GM06990 (cell line): Measurements from ENCODE around the gene EIF4A3.

Source experiments
- DNase-seq: peaks from one replicate; pipeline ENCODE4 v3.0.0-alpha.2; 2011; ENCODE audit not compliant: insufficient read length; ENCODE audit errors: extremely low read depth
- H3K27me3 ChIP-seq: replicated peaks from 2 replicates; pipeline ENCODE4 v1.6.0; 2011; ENCODE audit warnings: low read length; ENCODE audit not compliant: control insufficient read depth, insufficient read depth
- H3K36me3 ChIP-seq: 2 replicates; pipeline ENCODE4 v1.5.1; 2011; ENCODE audit warnings: low read length; ENCODE audit not compliant: control insufficient read depth, insufficient read depth
- H3K4me3 ChIP-seq: replicated peaks from 2 replicates; pipeline ENCODE4 v1.5.1; 2011; ENCODE audit warnings: low read depth, mild to moderate bottlenecking, control low read depth, low read length
- TF ChIP-seq, protein P1 (sequence below): IDR thresholded peaks from 2 replicates; pipeline ENCODE4 v1.5.1; 2011; ENCODE audit warnings: low read length, control low read depth, mild to moderate bottlenecking, inconsistent platforms; ENCODE audit not compliant: insufficient read depth, poor library complexity, severe bottlenecking

The EIF4A3 gene

DNA sequence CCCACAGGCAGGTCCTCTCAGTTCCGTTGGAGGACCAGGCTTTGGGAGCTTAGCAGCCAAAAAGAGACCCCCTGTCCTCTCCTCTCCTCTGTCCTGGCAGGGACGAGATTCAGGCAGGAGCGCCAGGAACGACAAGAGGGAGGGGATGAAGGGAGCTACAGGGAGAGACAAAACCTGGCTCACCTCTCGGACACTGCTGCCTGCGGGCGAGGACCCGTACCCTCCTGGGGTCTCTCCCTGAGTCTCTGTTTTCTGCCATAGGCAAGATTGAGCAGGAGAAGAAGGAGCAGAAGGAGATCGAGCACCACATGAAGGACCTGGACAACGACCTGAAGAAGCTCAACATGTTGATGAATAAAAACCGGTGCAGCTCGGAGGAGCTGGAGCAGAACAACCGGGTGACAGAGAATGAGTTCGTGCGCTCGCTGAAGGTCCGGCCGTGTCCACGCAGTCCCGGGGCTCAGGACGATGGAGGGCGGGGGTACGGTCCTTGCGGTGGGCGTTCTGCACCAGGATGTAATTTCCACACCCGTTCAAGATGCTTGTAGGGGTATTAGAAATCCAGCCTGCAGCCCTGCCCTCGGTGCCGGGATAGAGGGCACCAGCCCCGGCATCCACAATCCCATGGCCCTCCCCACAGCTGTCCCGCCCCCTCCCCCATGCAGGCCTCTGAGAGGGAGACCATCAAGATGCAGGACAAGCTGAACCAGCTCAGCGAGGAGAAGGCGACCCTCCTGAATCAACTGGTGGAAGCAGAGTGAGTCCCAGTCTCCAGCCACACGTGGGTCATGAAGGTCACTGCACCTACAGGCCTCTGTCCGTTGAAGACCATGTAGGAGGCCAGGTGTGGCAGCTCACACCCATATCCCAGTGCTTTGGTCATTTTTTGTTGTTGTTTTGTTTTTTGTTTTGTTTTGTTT lies 59.3 kb downstream of the EIF4A3 start:
- TF ChIP-seq, protein P1, sequence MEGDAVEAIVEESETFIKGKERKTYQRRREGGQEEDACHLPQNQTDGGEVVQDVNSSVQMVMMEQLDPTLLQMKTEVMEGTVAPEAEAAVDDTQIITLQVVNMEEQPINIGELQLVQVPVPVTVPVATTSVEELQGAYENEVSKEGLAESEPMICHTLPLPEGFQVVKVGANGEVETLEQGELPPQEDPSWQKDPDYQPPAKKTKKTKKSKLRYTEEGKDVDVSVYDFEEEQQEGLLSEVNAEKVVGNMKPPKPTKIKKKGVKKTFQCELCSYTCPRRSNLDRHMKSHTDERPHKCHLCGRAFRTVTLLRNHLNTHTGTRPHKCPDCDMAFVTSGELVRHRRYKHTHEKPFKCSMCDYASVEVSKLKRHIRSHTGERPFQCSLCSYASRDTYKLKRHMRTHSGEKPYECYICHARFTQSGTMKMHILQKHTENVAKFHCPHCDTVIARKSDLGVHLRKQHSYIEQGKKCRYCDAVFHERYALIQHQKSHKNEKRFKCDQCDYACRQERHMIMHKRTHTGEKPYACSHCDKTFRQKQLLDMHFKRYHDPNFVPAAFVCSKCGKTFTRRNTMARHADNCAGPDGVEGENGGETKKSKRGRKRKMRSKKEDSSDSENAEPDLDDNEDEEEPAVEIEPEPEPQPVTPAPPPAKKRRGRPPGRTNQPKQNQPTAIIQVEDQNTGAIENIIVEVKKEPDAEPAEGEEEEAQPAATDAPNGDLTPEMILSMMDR: no peak
- no peak overlapping the region for H3K4me3 ChIP-seq
- no peaks in the 10 kb centered on the region for H3K36me3 ChIP-seq
- no peak for DNase-seq
- H3K27me3 ChIP-seq: no peaks in the 10 kb centered on the region; the same call in 1 of the 2 replicates

DNA sequence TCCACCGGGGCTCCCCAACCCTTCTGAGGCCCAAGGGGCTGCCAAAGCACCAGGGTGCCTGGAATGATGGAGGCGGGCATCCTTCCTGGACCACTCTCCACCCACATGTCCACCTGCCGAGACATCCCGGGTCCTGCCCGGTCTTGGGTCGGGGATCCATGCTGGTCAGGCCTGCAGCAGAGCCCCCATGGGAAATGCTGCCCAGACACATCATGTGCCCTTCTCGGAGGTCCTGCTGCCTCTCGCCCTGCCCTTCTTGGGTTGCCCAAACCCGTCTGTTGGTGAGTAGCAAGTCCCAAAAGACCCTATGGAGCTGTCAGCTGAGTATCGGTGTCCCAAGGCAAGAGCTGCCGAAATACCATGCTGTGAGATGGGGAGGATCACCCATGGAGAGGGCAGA lies 60.3 kb downstream of the EIF4A3 start:
- TF ChIP-seq, protein P1: no peak
- no peak overlapping the region for H3K4me3 ChIP-seq
- no peak for DNase-seq
- H3K36me3 ChIP-seq: no peaks in the 10 kb centered on the region
- no peaks in the 10 kb centered on the region; the same call in 1 of the 2 replicates for H3K27me3 ChIP-seq

DNA sequence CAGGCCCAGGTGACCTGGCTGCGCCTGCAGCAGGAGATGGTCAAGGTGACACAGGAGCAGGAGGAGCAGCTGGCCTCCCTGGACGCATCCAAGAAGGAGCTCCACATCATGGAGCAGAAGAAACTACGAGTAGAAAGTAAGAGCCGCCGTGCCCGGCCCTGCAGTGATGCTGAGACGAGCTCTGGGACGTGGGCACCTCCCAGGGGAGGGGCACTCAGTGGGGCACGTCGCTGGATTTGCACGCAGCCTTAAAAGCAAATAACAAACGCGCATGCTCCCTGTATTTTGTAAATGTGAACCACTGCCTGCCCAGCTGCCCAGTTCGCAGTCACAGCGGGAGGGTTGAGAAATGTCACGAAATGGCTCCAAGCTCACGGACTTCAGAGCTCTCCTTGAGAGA lies 60.8 kb downstream of the EIF4A3 start:
- Histone ChIP-seq H3K4me3 (no peak overlapping the region), H3K36me3 (no peaks in the 10 kb centered on the region), H3K27me3 (no peaks in the 10 kb centered on the region; the same call in 1 of the 2 replicates)
- TF ChIP-seq, protein P1: no peak
- DNase-seq: no peak

DNA sequence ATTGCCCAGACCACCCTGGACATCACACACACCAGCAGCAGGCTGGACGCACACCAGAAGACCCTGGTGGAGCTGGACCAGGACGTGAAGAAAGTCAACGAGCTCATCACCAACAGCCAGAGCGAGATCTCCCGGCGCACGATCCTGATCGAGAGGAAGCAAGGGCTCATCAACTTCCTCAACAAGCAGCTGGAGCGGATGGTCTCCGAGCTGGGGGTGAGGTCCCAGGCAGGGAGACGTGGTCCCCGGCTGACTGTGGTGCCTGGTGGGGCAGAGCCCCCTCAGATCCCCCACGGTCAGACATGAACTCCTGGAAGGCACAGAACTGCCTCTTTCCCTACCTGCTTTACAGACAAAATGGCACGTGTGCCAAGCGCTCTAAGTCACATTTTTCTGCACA lies 62.2 kb downstream of the EIF4A3 start:
- no peaks in the 10 kb centered on the region for H3K36me3 ChIP-seq
- no peak for DNase-seq
- no peaks in the 10 kb centered on the region; the same call in 1 of the 2 replicates for H3K27me3 ChIP-seq
- H3K4me3 ChIP-seq: no peak overlapping the region
- TF ChIP-seq, protein P1: no peak
